Measurements from ENCODE around the gene AP4S1.
"Not testable (repeated sequence)": the region's sequence is repeated elsewhere in the genome, so short reads cannot be mapped to it uniquely, and the experiment has no call there.

The AP4S1 gene

DNA sequence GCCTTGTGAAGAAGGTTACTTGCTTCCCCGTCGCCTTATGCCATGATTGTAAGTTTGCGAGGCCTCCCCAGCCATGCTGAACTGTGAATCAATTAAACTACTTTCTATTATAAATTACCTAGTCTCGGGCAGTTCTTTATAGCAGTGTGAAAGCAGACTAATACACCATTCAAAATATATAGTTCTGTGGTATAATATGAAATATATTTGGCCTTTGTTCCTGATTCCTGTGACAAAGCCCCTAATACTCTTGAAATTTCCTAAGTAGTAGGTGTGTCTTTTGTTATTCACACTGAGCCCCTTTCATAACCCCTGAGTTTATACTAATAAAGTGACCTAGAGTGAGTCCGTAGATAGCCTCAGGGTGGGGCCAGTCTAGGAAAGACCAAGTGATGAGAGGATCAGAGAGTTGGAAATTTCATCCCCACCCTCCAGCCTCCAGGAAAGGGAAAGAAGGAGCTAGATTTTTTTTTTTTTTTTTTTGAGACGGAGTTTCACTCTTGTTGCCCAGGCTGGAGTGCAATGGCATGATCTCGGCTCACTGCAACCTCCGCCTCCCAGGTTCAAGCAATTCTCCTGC is 20.1 kb downstream of the AP4S1 start:
- no peak for DNase-seq

- peak; percentile 39 for DNase-seq
Observed at GRCh38 chr14:31047503-31047902, 22.1 kb downstream of the AP4S1 start.

GRCh38 chr14:31051023-31051422 is 25.6 kb downstream of the AP4S1 start:
- no peak for DNase-seq

- DNase-seq, result no peak
Observed at GRCh38 chr14:31051511-31051910, 26.1 kb downstream of the AP4S1 start.

DNA sequence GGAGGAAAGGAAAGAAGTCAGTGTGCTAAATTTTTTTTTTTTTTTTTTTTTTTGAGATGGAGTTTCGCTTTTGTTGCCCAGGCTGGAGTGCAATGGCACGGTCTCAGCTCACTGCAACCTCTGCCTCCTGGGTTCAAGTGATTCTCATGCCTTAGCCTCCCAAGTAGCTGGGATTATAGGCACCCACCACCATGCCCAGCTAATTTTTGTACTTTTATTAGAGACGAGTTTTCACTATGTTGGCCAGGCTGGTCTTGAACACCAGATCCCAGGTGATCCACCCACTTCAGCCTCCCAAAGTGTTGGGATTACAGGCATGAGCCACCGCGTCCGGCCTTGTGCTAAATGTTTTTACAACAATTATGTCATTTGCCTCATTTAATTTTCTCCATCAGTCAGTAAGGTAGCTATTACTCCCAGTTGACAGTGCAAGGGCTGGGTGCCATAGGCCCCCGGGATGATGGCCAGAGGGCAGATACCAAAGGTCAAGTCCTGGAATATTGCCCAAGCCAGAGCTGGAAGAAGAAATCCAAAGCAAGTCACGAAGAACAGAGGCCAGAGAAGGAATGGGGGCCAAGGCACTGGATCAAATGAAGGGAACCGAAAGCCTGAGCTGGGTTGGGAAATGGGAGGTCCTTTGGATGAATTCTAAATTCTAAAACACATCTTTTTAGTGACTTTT is 27.6 kb downstream of the AP4S1 start:
- DNase-seq, result not testable (repeated sequence)

DNA sequence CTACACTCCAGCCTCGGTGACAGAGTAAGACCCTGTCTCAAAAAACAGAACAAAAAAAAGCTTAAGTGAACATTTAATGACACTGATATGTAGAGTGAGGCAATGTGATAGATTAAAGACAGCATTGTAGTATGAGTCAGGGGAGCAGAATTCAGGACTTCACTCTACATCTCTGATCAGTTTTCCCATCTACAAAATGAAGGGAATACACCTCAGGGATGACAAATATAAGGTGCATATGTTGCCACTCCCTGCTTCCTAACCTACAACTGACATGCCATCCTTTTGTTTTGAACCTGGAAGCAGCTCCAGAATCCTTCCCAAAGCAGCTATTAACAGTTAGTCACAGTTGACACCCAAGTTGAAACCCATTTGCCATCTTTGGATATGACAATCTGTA is 31.6 kb downstream of the AP4S1 start:
- DNase-seq, result no peak

- no peak for DNase-seq
Observed at GRCh38 chr14:31057701-31058364, 32.4 kb downstream of the AP4S1 start.

- DNase-seq, result peak; percentile 99
Observed at GRCh38 chr14:31059152-31059924, 33.9 kb downstream of the AP4S1 start.

GRCh38 chr14:31060253-31060875 is 34.9 kb downstream of the AP4S1 start:
- DNase-seq, result peak; percentile 21

DNA sequence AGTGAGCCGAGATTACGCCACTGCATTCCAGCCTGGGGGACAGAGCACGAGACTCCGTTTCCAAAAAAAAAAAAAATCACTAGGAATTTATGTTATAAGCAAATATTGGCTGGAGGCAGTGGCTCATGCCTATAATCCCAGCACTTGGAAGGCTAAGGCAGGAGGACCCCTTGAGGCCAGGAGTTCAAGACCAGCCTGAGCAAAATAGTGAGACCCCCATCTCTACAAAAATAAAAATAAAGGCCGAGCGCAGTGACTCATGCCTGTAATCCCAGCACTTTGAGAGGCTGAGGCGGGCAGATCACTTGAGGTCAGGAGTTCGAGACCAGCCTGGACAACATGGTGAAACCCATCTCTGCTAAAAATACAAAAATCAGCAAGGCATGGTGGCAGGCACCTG is 37.5 kb downstream of the AP4S1 start:
- DNase-seq, result not testable (repeated sequence)

- DNase-seq, result peak; percentile 70
Observed at GRCh38 chr14:31068235-31068634, 42.8 kb downstream of the AP4S1 start.

DNA sequence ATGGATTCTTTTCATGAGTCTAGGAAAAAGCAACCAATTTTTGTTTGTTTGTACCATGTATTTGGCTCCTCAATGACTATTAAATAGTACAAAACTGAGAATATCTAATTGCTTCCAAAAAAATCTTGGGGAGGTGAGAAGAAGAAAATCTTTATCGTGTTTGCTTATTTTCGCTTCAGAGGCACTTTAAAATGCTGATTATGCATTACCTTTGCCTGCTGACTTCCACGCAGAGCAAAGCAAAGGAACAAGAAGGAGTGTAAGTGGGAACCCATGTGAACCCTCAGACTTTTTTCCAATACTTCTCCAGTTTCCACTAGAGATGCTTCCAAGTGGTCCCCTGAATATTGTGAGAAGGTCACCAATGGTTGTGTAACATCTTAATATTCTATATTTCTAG is 43.9 kb downstream of the AP4S1 start:
- no peak for DNase-seq

- no peak for DNase-seq
Observed at GRCh38 chr14:31070431-31070830, 45.0 kb downstream of the AP4S1 start.

GRCh38 chr14:31071151-31071550 is 45.7 kb downstream of the AP4S1 start:
- peak; percentile 18 for DNase-seq

DNA sequence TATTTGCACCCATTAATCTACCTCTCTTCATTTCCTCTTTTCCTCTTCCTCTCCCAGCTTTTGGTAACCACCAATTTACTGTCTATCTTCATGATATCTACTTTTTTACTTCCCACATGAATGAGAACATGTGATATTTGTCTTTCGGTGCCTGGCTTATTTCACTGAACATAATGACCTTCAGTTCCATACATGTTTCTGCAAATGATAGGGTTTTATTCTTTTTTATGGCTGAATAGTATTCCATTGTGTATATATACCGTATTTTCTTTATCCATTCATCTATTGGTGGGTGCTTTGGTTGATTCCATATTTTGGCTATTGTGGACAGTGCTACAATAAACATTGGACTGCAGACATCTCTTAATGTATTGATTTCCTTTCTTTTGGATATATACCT is 49.7 kb downstream of the AP4S1 start:
- DNase-seq, result no peak

DNA sequence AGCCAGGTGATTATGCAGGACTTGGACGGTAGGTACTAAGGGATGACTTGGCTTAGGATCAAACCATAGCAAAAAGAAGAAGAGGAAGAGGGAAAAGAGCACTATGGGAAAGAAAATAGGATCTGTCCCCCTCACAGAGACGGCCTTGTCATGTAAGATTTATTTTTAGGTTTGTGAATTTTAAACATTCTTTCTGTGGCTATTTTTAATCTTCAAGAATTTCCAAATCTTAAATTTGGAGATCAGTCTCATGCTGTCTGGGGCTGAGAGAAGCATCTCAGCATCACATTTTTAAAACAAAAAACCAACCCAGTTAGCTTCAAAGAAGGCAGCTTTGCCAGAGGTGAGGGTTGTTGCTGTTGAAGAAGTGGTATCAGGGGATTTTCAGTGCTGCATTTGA is 53.3 kb downstream of the AP4S1 start:
- DNase-seq, result no peak

GRCh38 chr14:31080056-31080455 is 54.6 kb downstream of the AP4S1 start:
- no peak for DNase-seq

- DNase-seq, result no peak
Observed at GRCh38 chr14:31080484-31080883, 55.0 kb downstream of the AP4S1 start.

GRCh38 chr14:31083781-31084180 is 58.3 kb downstream of the AP4S1 start:
- DNase-seq, result no peak

DNA sequence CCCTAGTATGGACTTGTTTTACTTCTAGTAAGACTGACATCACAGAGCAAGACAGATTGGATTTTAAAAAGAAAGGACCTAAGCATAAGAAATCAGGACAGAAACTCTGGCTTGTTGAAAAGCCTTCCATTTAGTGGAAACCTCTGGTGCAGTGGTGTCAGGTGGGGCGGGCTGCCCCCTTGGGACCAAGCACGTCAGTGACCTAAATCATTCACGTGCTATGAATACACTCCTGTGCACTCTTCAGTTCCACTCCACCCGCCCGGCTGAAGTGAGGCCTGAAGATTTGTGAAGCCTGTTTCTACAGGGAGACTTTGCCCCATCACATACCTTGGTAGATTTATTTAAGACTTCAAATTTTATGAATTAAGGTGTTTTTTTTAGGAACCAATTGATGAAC is 58.9 kb downstream of the AP4S1 start:
- DNase-seq, result peak; percentile 27

DNA sequence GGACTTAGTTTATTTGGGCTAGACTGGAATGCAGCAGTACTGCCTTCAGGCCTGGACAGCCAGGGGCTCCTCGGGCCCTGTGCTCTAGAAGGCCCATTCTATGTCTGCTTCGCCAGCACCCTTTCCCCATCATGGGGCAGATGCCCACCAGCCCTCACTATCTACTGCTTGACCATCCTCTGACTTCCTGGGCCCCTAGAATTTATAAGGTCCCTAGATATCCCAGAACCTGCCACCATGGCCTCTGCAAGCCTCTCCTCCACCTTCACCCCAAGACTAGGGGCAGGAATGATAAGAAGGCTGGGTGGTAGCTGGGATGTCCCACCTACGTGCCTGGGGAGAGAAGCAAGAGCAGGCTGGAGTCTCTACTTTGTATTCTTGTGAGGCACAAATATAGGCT is 59.6 kb downstream of the AP4S1 start:
- DNase-seq, result no peak

DNA sequence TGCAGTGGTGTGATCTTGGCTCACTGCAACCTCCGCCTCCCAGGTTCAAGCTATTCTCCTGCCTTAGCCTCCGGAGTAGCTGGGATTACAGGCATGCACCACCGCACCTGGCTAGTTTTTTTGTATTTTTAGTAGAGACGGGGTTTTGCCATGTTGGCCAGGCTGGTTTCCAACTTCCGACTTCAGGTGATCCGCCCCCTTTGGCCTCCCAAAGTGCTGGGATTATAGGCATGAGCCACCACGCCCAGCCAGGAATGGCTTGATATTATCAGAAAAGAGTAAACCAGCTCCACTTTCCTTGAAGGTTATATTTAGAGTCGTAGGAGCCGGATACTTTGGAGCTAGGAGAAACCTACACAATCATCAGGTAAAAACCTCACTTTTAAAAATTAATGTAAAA is 61.0 kb downstream of the AP4S1 start:
- not testable (repeated sequence) for DNase-seq
